ENCODE results near the gene SGCE.
A peak's percentile ranks its signal among the peaks of the same experiment; 100 is the strongest.

The SGCE gene

DNA sequence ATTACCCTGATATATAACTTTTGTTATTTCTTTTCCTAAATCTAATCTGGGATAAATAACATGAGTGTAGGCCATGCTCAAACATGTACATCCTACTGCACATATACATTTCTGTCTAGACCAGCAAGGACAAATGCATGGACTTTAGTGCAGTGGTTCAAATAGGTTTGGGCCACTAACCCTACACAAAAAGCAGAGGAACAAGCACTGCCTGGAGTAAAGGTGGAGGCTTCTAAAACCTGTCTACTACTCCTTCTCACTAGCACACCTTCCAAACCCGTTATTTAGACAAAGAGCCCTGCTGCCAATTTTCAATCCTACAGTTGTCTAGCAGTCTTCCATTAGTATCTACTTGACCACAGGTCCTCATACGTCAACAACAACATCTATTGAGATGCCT lies 34.8 kb downstream of the SGCE start:
- no peak for DNase-seq (ENCODE audit: low read depth in 2 of 2)

DNA sequence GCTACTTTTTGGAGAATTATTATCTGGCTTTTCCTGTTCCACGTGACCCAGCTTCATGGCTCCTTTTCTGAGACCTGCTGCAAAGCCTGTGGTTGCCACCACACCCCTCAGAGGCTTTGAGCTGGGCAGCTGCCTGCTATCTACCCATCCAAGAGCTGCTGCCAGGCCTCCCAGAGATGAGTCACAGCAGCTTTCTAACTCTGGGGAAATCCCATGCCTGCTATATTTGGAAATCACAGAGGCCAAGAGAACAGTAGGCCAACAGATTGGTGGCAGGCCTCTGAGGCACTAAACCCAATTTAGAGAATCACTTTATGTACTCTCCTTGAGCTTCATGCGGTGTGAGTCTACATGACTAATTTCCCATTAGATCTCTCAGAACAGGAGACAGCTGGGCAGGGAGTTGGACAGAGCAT lies 35.2 kb downstream of the SGCE start:
- peak; percentile 0 to 3 for DNase-seq (ENCODE audit: low read depth in 2 of 2)

DNA sequence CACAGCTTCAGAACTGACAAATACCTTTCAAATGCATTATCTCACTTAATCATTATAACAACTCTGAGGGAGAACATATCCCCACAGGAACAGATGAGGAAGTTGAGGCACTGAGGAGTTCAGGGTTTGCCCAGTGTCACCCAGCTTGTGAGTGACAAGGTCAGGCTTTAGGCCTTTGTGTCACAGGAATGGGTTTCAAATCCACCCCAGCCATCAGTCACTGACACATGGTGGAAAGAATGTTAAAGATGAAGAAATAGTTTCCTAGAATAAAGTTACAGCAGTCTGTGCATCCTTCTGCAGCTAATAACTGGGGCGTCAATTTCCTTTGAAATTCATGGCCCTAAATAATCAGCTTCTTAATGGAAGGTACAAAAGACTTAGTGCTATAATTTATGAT lies 37.8 kb downstream of the SGCE start:
- no peak for DNase-seq (ENCODE audit: low read depth in 2 of 2)

DNA sequence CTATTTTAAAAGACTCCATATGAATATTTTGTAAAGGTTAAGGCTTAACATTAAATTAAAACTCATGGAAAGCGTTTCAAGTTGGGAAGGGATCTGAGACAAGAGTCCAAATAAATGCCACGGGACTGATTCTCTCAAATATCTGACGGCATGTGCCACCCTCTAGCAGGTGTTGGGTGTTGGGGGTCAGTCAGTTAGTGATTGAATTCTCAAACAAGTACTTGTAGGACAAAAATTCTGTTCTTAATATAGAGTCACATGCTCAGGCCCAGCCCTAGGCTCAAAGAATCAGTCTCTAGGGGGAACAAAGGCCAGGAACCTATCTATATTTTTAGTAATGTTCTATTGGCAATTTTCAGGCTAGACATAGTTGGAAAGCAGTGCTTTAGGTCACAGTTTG lies 39.1 kb downstream of the SGCE start:
- DNase-seq (ENCODE audit: low read depth in 2 of 2): no peak

DNA sequence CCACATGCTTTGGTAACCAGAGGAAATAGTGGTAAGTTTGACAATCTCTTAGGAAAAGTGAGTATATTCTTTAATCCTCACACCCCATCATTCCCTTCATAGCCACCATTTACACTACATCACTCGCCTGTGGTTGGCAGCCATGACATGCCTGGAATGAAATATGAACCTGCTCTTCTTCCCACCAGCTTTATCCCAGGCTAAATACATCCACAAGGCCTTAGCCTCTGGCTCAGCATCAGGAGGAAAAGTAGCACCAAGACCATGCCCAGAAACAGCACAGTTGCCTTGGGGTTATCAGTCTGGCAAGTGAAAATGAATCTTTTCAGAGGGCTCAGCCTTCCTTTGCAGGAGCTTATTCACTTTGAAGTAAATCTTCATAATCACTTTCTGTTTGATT lies 40.3 kb downstream of the SGCE start:
- DNase-seq (ENCODE audit: low read depth in 2 of 2): no peak

DNA sequence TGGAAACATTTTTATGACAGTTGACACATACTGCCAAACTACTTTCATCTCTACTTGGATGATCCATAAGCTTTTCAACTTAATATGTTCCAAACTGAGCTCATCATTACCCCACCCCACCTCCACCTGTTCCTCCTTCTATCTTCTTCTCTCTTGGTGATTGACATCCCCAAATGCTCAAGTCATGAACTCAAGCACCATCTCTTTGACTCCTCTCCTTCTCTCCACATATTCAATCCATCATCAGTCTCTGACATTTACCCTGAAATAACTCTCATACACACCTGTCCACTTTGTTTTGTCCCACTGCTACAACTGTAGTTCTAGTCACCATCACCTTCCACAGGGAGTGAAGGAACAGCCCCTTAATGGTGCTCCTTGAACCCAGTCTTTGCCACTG lies 43.3 kb downstream of the SGCE start:
- no peak for DNase-seq (ENCODE audit: low read depth in 2 of 2)

DNA sequence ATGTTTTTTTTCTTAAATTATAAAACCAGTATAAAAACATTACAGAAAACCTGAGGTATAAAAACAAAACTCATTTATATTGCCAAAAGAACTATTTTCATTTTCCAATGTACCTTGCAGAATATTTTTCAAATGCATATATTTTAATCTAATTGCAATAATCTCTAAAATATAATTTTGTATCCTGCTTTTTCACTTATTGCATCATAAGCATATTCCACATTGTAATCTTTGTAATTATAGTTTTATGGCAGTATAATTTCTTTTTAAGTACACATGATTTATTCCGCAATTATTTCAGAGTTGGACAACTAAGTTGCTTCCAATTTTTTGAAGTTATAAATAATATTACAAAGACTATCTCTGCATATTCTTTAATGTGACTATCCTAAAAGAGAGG lies 43.7 kb downstream of the SGCE start:
- no peak for DNase-seq (ENCODE audit: low read depth in 2 of 2)

DNA sequence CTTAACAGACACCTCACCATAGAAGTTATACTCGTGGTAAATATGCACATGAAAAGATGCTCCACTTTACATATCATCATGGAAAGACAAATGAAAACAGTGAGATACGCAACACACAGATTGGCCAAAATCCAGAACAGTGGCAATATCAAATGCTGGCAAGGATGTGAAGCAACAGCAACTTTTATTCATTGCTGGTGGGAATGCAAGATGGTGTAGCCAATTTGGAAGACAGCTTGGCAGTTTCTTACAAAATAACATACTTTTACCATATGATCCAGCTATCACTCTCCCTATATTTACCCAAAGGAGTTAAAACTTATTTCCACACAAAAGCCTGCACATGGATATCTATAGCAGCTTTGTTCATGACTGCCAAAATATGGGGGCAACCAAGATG lies 46.4 kb downstream of the SGCE start:
- DNase-seq (ENCODE audit: low read depth in 2 of 2): no peak

DNA sequence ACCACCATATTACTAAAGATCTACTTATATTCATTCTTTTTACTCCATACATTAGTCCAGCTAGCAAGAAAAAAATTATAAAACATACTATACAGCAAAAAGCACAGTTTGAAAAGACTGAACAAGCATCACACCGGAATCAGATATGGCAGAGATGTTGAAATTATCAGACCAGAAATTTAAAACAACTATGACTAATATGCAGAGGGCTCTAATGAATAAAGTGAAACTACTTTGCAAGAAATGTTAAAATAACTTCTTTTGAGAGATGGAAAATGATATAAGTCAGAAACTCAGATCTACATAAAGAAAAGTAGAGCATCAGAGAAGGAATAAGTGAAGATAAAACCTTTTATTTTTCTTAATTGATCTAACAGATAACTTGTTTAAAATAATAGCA lies 50.9 kb downstream of the SGCE start:
- no peak for DNase-seq (ENCODE audit: low read depth in 2 of 2)

DNA sequence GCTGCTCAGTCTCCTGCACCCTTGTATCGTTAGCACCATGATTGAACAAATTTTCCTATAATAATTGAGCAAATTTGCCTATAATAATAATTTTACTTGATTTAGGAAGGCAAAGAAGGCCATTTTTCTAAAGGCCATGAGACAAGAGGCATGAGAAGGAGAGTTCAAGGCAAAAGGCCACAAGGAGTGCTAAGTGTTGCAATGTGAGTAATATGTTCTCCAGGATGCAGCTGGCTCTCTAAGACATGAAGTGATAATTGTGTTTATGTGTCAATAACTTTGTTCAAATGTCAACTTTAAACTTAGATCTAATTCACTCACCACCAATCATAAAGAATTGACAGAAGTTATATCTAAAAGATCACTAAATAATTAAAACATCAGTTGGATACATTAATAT lies 53.8 kb downstream of the SGCE start:
- DNase-seq (ENCODE audit: low read depth in 2 of 2): no peak

DNA sequence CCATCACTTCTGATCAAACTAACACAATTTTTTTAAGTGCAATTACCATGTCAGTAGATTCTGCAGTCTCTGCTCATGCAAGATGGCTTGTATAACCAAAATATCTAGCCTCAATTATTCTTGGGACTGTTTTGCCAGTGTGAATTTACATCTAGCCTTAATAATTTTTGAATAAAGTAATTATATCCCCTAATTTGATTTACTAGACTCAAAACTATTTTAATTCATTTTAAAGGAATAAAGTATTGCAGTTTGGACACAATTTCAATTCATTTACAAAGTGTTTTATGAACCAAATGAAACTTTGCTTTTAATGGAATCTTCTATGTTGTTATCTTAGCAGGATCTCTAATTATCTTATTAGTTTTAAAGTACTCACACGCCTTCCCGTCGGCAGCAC lies 55.7 kb downstream of the SGCE start:
- no peak for DNase-seq (ENCODE audit: low read depth in 2 of 2)

DNA sequence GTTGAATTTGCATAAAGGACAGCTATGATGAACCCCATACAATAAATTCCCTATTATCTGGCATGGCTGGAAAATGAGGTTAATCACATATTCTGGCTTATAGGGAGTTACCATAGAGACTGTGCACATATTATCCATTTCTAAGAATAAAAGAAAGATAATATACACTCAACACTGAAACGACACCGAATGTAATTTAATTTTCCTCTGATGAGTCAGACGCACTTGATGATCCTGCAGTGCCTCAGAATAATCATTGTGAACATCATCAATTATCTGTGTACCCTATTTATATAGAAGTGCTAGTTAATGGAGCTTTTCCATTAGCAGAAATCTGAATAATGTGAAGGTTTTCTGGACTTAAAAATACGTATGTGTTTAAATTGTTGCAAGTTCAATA lies 60.2 kb downstream of the SGCE start:
- no peak for DNase-seq (ENCODE audit: low read depth in 2 of 2)

DNA sequence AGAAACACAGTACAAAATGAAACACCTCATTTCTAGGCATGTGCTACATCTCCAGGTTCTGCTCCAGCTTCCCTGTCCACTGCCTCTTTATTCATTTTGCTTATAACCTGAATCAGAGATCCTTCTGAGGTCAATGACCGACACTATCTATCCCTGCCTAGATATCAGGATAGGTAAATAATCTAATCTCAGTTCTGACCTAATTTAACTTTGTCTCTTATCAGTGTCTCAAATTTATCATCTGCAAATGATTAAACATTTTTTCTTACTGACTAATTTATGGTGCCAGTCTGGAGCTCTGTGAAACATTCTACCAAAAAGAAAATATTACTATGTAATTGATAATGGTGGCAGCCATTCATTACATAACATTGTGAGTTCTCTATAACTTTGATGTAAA lies 61.1 kb downstream of the SGCE start:
- DNase-seq (ENCODE audit: low read depth in 2 of 2): no peak

DNA sequence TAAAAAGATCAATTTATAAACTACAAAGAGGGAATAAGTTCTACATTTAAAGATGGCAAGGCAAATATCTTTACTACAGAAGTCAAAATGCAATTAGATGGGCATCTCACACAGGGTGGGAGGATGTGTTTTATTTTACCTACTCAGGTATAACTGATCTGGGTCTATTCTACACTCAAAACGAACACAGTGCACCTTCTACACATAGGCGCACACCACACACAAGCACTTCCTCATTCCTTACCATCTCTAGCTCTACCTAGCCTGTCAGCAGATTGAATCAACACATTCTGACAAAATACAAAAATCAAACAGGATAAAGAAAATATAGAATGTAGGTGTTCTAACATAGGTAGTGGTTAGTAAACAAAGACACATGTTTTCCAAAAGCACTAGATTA lies 64.8 kb downstream of the SGCE start:
- no peak for DNase-seq (ENCODE audit: low read depth in 2 of 2)

DNA sequence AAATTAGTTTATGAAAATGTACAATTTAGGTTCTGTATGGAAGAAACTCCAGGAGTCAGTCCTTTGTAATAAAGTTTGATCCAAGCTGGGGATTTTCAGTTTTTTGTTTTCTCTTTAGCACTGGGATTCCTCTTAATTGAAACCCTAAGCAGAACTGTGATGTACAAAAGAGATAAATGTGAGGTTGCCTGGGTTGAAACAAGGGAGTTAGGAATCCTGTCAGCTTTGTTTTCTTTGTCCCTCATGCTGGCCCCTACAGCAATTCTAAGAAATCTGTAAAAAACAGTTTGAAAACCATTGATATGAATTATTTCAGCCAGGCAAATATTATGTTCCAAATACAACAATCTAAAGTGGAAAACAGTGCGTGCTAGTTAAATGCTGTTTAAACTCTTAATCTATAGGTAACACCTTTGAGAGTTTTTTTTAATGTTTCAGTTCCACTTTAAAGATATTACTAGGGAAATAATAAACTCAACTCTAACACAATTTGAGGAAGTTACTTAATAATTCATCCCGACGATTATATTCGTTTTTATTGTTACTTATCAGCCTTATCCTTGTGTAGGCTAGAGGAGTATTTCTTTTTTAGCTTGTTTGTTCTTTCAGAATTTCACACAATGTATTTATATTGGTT lies 65.3 kb downstream of the SGCE start:
- DNase-seq (ENCODE audit: low read depth in 2 of 2): no peak

DNA sequence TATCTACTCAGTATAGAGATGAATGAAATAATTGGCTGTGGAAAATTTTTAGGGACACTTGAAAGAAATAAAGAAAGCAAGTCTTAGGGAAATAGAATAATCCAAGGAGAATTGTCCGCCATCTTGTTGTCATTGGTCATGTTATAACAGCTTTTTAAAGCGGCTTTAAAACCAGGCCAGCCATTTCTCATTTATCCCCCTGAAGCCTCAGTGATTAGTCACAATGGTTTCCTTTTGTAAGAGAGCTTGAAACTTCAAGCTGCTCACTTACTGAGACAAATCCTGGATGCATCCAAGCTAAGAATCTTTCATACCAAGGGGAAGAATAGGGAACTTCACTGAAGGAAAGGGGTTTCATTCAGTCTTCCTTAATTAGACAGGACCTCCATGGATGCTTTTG lies 67.9 kb downstream of the SGCE start:
- no peak for DNase-seq (ENCODE audit: low read depth in 2 of 2)

DNA sequence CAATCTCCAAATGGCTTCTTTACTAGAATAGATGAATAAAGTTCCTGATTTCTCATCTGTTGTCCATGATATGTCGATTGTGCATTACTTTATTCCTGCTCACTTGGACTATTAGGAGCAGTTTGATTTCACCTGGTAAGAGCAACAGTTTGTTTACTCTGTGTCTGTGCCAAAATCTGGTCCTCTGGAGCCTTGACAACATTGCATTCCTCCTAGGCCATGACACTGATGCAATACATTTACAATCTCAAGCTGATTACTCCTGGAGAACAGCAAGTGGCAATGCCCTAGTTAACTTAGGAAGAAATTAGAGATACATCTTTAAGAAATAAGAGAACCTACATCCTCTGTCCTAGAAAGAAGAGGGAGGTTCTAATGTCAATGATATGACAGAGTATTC lies 71.8 kb downstream of the SGCE start:
- no peak for DNase-seq (ENCODE audit: low read depth in 2 of 2)

DNA sequence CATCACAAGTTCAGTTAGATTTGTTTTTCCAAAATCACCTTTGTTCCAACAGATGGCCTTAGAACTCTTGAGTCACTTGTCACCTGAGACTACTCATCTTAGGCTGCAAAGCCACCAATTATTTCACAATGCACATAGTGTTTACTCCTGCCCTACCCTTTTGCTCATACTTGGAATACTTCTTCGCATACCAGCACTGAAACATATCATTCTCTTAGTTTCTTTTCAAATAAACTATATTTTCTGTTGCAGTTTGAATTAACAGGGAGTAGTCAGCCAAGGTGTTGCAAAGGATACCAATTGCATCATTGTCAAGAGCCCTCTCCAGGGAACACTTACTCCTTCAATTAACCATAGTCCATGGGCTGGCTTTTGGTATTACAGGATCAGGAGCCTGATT lies 75.3 kb downstream of the SGCE start:
- no peak for DNase-seq (ENCODE audit: low read depth in 2 of 2)

DNA sequence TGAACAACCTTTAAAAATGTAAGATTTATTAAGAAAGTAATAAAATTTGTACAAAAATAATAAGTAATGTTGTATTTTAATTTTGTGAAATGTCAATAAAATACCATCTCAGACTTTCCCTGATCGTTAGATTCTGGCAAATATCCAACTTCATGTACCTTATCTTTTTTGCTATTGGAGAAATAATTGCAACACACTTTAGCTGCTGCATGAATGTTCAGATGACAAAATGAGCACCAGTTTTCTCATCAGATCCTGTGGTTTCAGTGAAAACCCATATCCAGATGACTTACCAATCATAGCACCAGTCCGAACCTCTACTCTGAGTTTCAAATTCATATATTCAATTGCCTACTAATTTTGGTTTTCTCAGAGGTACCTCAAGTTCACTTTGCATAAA lies 76.5 kb downstream of the SGCE start:
- no peak for DNase-seq (ENCODE audit: low read depth in 2 of 2)

DNA sequence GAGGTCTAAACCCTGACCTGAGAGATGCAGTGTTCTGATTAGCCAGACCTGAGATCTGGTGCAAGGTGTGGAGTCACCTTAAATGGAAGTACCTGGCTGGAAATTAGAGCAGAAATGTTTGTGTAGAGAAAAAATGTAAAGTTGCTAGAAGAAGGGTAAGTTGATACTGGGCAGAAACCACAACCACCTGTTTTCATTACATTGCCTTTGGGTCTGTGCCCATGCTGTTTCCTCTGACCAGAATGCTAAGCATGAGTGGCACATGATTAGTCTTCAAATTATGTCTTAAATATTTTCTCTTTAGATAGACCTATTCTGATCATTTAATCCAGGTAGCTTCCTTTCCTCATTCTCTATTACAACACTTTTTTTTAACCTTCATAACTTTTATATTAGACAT lies 77.3 kb downstream of the SGCE start:
- no peak for DNase-seq (ENCODE audit: low read depth in 2 of 2)

DNA sequence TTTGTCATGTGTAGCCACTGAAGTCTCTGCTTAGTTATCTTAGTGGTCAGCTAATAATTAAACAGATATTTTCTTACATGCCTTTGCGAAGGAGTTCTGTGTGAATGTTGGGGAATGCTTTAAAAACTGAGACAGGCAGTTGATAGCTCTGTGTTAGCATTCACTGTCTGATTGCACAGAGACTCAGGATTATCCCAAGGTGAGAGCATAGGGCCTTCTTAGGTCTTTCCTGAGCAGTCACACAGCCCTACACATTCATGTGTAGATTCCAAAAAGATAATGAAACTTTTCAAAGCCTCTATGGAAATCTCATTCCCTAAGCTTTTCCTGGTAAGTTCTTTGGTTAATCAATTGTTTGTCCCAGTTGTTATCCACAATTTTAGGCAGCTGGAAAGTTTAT lies 78.6 kb downstream of the SGCE start:
- no peak for DNase-seq (ENCODE audit: low read depth in 2 of 2)

DNA sequence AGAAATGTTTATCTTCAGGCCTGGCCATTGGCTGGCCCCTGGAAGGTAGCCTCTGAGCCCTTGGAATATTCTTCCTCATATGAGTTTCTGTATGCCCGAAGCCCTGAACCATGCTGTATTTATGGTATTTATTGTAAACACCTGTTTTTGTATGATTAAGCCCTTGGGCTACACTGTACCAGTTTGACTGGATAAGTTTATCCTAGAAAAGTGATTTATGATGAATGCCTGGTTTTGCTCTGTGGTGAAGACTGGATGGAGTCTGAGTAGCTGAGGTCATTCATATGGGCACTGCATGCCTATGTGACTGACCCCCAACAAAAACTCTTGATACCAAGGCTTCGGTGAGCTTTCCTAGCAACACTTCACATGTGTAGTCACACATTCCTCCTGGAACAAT lies 79.6 kb downstream of the SGCE start:
- DNase-seq (ENCODE audit: low read depth in 2 of 2): no peak

DNA sequence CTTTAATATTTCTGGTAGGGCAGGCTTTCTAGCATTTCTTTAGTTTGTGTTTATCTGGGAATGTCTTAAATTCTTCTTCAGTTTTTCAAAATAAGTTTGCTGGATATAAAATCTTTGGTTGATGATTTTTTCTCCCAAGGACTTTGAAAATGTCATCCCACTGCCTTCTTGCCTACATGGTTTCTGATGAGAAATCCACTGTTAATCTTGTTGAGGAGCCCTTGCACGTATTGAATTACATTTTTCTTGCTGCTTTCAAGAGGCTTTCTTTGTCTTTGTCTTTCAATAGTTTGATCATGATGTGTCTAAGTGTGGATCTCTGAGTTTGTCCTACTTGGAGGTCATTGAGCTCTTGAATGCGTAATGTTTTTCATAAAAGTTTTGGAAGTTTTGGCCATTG lies 80.3 kb downstream of the SGCE start:
- DNase-seq (ENCODE audit: low read depth in 2 of 2): no peak

DNA sequence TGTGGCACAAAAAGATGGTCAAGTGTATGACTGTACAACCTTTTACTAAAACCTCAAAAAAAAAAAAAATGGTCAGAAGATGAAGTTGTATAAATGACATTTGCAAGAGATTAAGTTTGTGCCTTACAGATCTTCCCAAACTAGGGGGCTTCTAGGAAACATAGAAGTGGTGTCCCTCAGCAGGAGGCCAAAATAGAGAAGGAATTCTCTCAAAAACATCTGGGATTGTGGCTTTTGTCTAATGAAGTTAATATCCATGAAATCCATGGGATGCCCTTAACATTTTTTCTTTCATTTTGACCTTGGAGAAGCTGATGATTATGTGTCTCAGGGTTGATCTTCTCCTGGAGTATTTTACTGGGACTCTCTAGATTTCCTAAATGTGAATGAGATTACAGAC lies 84.1 kb downstream of the SGCE start:
- DNase-seq (ENCODE audit: low read depth in 2 of 2): no peak

DNA sequence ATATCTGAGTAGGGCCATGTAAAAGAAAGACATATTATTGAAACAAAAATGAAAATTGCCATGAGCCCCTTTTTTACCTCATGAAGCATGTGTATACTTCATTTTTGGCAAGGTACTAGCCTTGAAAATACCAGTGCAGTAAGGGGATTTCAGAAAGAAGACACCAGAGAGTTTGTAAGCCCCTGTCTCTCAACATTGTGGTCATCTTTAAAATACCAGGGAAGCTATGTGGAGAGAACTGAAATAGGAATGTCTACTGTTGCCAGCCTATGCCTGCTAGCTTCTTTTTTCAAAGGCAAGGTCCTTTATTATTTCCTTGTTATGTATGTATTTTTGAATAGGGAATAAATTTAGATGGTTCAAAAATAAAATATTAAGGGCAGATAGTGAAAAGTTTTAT lies 88.5 kb downstream of the SGCE start:
- no peak for DNase-seq (ENCODE audit: low read depth in 2 of 2)

Data from stimulated activated CD4-positive, alpha-beta T cell treated with anti-CD3 and anti-CD28 coated beads, Interleukin-1b, Interleukin-23, amount 100 ng/mL, for 4 hours (primary cell).